NCI-H526 treated with DMSO at 0.1 percent for 48 hours (cell line): Measurements from ENCODE around the gene EDEM3.
"Not testable (repeated sequence)": the region's sequence is repeated elsewhere in the genome, so short reads cannot be mapped to it uniquely, and the experiment has no call there.

ENCODE experiments used
- DNase-seq: peaks from one replicate; lab custom pipeline; 2025; lab: John Stamatoyannopoulos, UW

EDEM3 gene

DNA sequence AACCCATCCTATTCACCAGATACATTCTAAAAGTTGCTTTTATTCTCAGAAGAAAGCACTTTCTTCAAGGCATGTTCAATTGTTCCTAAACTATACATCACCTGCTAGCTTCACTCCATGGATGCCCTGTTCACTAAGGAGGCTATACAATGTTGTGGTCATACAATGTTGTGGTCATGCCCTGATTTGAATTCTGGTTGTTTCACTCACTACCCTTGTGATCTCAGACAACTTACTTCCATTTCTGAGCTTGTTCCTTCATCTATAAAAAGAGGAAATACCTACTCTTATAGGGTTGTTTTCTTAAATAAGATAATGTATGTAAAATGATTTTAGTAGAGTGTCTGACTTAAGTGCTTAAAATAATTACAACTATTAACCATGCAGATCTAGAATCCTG is 19.7 kb downstream of the EDEM3 start:
- no peak for DNase-seq

- no peak for DNase-seq
Observed at GRCh38 chr1:184724843-184725242, 29.8 kb downstream of the EDEM3 start.

DNA sequence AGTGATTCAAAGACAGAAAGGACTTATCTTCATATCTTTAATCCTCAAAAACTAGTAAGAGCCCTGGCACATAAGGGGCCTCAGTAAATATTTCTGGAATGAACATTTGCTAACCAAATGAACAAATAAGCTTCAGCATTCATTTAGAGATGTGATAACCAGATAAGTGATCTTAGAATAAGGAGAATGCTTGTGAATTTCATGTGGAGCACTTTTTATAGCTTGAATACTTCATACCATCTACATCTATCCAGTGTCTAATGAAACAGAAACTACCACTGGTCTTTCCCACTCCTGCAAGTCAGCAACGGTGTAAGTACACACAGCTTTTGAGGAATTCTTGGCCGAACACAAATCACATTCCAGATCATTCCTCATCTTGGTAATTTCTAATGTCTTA is 38.5 kb downstream of the EDEM3 start:
- peak; percentile 95 for DNase-seq

GRCh38 chr1:184709418-184709817 is 45.2 kb downstream of the EDEM3 start:
- no peak for DNase-seq

DNA sequence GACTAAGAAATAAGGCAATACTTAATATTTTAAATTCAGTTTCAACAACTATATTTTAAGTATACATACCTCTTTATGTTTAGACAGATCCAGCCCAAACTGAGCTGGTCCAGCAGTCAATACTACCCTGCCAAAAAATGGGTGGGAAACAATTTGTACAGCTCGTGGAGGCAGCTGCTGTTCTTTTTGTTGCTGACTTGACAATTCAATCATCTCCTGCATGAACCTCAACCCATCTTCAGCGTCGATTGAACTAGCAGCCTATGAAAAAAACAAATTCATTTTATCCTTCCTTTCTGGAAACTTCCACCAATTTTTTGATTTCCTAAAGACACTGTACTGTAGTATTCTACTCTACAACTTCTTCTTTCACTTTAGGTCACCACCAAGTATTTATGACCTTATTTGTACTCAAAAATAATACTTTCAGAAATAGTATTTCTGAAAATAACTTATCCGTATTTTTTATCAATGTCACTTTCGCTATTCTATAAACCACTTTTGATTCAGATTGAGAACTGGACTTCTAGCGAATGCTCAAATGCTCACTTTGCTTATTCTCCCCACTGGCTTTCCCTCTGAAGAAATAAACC is 46.5 kb downstream of the EDEM3 start:
- DNase-seq: no peak

GRCh38 chr1:184705271-184705670 is 49.4 kb downstream of the EDEM3 start:
- no peak for DNase-seq

GRCh38 chr1:184701816-184702215 is 52.8 kb downstream of the EDEM3 start:
- DNase-seq: no peak

- no peak for DNase-seq
Observed at GRCh38 chr1:184698969-184699368, 55.7 kb downstream of the EDEM3 start.

DNA sequence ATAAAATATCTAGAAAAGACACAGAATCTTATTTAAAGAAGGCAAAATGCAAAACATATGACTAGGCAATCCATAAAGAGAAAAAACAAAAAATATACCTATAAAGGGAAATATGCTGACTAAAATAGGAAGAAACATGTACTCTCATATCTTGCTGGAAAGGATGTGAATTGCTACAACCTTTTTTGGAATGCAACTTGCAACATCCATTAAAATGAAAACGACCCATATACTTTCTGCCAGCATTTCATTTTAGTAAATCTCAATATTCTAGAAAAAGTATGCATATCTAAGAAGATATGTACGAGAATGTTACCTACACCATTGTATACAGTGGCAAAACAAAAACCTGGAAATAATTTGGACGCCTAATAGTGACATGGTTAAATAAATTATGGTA is 56.6 kb downstream of the EDEM3 start:
- no peak for DNase-seq

GRCh38 chr1:184696403-184696802 is 58.3 kb downstream of the EDEM3 start:
- DNase-seq: no peak

DNA sequence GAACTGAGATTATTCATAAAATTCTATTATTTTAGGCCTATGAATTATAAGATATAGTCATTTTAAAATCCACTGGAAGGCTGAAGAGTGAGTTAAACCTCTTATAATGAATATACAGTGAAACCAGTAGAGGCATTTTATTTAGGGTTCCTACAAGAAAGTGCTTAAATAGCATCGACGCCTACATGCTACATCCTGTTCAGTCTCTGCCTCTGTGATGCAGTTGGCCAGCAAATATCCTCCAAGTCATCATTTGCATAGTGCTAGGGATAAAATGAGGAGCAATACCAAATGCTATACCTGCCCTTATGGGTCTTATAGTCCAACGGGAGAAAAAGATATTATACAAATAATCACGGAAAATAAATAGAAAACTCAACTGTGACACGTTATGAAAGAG is 59.6 kb downstream of the EDEM3 start:
- DNase-seq: no peak

DNA sequence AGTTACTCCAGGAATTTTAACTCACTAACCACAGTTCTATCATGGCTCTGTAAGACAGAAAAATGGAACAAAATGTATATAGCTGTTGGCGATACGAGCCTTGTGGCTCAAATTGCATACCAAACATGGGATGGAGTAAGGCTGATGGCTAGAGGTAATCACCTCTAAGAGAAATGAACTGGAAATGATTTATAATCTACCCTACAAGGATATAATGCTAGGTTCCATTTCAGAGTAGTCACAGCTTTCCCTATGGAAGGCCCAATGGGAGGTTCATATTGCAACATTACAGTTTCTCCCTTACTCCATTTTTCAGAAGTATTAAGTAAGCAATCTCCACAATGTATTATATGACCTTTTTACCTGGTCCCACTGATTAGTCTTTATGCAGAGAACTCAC is 61.6 kb downstream of the EDEM3 start:
- no peak for DNase-seq

DNA sequence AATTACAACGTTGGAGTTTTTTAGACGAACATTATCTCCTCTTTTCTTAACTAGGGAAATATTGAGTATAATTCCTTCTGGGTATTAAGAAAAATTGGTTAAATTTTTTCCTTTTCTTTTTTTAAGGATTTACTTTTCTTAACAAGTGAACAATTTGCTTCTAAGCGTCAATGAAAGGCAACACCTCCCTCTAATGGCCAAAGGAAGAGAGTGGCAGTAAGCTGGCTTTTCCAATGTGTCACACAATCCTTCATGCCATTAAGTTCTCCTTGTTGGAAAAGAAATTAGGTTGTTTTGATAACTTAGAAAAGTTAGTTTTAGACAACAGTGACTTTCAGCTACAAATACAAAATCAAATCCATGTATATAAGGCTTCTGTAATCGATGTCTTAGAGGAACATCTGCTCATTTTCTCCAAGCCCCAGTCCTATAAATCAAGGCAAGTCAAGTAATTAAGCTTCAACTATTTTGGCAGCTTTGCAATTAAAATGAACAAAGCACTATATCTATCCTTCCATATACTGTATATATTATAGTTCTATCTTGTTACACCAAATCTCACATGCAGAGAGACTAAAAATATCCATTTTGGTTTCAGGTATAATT is 62.8 kb downstream of the EDEM3 start:
- DNase-seq: peak; percentile 65

DNA sequence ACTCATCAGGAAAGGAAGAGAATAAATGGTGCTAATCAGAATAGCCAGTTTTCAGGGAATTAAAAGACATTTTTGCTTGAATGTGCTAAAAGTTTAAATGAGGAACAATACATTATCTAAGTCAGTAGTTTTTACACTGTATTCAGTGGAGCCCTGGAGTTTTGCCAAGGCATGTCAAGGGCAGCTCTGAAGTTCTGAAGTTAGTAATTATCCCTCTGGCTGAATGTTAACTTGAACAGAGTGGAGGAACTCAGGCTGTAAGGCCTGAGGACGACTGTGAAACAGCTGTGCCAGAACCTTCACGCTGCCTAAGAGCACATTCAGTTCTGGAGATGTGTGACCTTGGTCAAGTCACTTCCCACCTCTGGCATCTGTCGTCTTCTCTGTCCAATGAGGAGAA is 68.1 kb downstream of the EDEM3 start:
- no peak for DNase-seq

GRCh38 chr1:184685116-184685515 is 69.5 kb downstream of the EDEM3 start:
- peak; percentile 98 for DNase-seq

DNA sequence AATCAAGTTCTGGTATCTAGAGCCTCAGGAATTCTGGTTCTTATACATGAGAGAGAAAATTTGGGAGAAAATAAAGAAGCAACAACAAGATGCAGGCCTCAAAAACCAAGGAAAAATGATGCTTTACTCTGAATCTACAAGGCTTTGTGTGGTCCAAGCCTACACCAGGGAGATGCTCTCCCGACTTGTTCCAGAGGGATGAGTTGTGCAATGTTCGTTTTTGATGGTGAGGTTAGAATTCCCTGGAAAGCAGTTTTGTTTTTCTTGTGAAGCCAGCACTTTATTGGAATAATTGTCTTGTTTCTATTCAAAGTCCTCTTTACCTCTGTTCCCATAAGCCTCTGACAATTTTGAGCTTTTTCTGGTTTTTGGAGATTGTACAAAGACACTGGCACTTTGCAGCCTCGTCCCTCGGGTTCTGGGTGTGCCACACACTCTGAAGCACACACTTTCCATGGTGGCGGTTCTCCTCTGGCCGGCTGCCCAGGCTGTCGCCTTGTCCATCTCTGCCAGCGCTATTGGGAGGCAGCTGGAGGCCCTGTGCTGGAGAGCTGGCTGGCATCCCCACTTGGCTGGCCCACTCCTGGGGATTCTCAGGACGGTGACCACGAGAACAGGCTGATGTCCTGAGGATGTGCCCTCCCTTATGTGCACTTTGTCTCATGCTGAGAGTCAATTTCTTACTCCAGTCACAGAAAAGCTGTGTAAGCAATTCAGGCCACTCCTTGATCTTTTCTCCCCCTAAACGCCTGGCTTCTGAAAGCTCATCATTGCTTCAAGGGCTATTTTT is 70.2 kb downstream of the EDEM3 start:
- no peak for DNase-seq

DNA sequence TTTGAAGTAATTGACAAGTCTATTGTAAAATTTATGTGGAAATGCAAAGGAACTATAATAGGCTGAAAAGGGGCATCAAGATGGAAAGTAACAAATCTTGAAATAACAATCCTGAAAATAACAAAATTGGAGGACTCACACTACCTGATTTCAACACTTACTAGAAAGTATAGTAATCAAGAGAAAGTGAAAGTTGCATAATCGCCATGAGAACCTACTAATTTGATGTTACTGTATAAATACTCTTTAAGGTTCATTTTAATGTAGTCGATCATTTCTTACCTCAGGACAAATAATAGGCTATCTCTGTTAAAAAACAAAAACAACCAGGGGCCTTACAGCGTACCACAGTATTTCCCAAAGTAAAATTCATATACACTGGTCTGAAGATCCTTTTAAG is 71.7 kb downstream of the EDEM3 start:
- no peak for DNase-seq

GRCh38 chr1:184680611-184681225 is 73.9 kb downstream of the EDEM3 start:
- not testable (repeated sequence) for DNase-seq

GRCh38 chr1:184679472-184679871 is 75.2 kb downstream of the EDEM3 start:
- DNase-seq: not testable (repeated sequence)

DNA sequence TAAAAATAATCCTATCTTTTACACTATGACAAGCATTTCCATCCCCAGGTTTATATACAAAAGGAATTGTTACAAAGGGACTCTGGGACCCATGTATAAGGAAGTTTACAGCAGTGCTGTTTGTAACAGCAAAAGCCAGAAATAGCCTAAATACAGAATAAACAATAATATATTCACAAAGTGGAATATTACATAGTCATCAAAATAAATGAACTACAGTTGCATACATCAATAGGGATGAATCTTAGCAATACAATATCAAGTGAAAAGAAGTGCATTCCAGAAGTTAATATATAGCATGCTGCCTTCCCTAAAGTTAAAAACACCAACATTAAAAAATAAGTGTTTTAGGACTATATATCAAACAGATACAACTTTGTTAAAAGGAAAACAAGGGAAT is 77.3 kb downstream of the EDEM3 start:
- no peak for DNase-seq

DNA sequence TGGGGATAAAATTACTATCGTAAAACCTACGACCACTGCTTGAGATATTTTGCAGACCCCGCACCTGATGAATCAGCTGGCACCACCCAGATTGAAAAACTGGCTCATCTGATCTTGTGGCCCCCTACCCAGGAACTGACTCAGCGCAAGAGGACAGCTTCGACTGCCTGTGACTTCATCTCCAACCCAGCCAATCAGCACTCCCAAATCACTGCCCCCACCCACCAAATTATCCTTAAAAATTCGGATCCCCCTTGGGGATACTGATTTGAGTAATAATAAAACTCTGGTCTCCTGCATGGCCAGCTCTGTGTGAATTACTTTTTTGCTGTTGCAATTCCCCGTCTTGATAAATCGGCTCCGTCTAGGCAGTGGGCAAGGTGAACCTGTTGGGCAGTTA is 81.4 kb downstream of the EDEM3 start:
- no peak for DNase-seq

DNA sequence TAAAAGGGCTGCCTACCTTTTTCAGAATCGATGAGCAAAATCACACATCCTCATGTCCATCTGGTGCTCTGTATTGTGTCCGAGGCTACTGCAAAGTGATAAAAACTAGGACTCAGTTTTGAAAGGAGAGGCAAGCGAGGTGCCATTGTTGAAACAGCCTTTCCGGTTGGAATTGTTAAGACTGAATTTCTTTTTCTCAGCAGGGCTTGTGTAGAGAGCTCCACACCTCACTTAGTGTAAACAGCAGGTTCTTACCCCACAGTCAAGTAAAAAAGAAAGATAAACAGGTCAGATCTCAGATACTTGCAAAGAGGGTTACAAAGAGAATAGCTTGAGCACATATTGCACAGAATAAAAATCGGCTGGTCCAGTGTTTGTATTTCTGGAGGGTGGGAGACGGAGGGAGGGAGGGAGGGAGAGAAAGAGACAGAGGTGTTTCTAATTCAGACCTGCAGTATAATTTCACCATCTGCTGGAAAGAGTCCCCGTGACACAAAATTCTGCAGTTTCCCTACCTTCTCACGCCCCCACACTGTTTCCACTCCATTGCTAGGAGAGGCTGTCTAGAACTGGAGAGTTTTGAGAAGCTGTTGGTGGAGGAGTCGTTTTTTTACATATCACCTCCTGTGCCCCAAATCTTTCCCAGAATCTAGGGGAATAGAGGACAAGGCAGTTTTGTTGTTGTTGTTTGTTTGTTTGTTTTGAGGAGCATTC is 82.5 kb downstream of the EDEM3 start:
- no peak for DNase-seq
